ENCODE data around the gene TRABD2B.

The TRABD2B gene

GRCh38 chr1:47810964-47811682, 186.1 kb downstream of the TRABD2B start:
- FAIRE-seq = no peak
- no peak for TF ChIP-seq POLR2A (IDR thresholded peaks at IDR 0.05; ENCODE audit: low read depth, low read length)
- DNase-seq (ENCODE audit: insufficient read length, low spot score) = no peak

GRCh38 chr1:47809301-47810084, 187.7 kb downstream of the TRABD2B start:
- FAIRE-seq (no peak), DNase-seq (ENCODE audit: insufficient read length, low spot score) (no peak)
- no peak for TF ChIP-seq POLR2A (IDR thresholded peaks at IDR 0.05; ENCODE audit: low read depth, low read length)

- TF ChIP-seq POLR2A (IDR thresholded peaks at IDR 0.05; ENCODE audit: low read depth, low read length) = no peak
- DNase-seq (ENCODE audit: insufficient read length, low spot score) = no peak
- no peak for FAIRE-seq
Observed at GRCh38 chr1:47808612-47809011, 188.6 kb downstream of the TRABD2B start.

GRCh38 chr1:47805921-47806361, 191.2 kb downstream of the TRABD2B start:
- DNase-seq (ENCODE audit: insufficient read length, low spot score) (no peak), FAIRE-seq (no peak)
- no peak for TF ChIP-seq POLR2A (IDR thresholded peaks at IDR 0.05; ENCODE audit: low read depth, low read length)

GRCh38 chr1:47805018-47805417, 192.2 kb downstream of the TRABD2B start:
- DNase-seq (ENCODE audit: insufficient read length, low spot score) = no peak
- FAIRE-seq = no peak
- TF ChIP-seq POLR2A (IDR thresholded peaks at IDR 0.05; ENCODE audit: low read depth, low read length) = no peak

- TF ChIP-seq POLR2A (IDR thresholded peaks at IDR 0.05; ENCODE audit: low read depth, low read length) = no peak
- DNase-seq (ENCODE audit: insufficient read length, low spot score) = no peak
- FAIRE-seq = no peak
Observed at GRCh38 chr1:47803815-47804501, 193.2 kb downstream of the TRABD2B start.

- DNase-seq (ENCODE audit: insufficient read length, low spot score) (no peak), FAIRE-seq (no peak)
- TF ChIP-seq POLR2A (IDR thresholded peaks at IDR 0.05; ENCODE audit: low read depth, low read length) = no peak
Observed at GRCh38 chr1:47797575-47797974, 199.6 kb downstream of the TRABD2B start.

- FAIRE-seq (no peak), DNase-seq (ENCODE audit: insufficient read length, low spot score) (no peak)
- no peak for TF ChIP-seq POLR2A (IDR thresholded peaks at IDR 0.05; ENCODE audit: low read depth, low read length)
Observed at GRCh38 chr1:47796626-47797025, 200.6 kb downstream of the TRABD2B start.

- FAIRE-seq = no peak
- no peak for TF ChIP-seq POLR2A (IDR thresholded peaks at IDR 0.05; ENCODE audit: low read depth, low read length)
- DNase-seq (ENCODE audit: insufficient read length, low spot score) = no peak
Observed at GRCh38 chr1:47795102-47795501, 202.1 kb downstream of the TRABD2B start.

- DNase-seq (ENCODE audit: insufficient read length, low spot score) = no peak
- FAIRE-seq = no peak
Observed at GRCh38 chr1:47794530-47794929, 202.7 kb downstream of the TRABD2B start.

GRCh38 chr1:47794081-47794480, 203.1 kb downstream of the TRABD2B start:
- FAIRE-seq (no peak), DNase-seq (ENCODE audit: insufficient read length, low spot score) (no peak)
- no peak for TF ChIP-seq POLR2A (IDR thresholded peaks at IDR 0.05; ENCODE audit: low read depth, low read length)

More at GRCh38 chr1:47794530-47794929, 202.7 kb downstream of the TRABD2B start:
- TF ChIP-seq POLR2A (IDR thresholded peaks at IDR 0.05; ENCODE audit: low read depth, low read length) = no peak

GRCh38 chr1:47793563-47793962, 203.6 kb downstream of the TRABD2B start:
- no peak for TF ChIP-seq POLR2A (IDR thresholded peaks at IDR 0.05; ENCODE audit: low read depth, low read length)
- no peak for FAIRE-seq
- DNase-seq (ENCODE audit: insufficient read length, low spot score) = no peak

- no peak for DNase-seq (ENCODE audit: insufficient read length, low spot score)
- no peak for FAIRE-seq
- no peak for TF ChIP-seq POLR2A (IDR thresholded peaks at IDR 0.05; ENCODE audit: low read depth, low read length)
Observed at GRCh38 chr1:47792779-47793178, 204.4 kb downstream of the TRABD2B start.

GRCh38 chr1:47791879-47792608, 205.1 kb downstream of the TRABD2B start:
- DNase-seq (ENCODE audit: insufficient read length, low spot score) (no peak), FAIRE-seq (no peak)
- no peak for TF ChIP-seq POLR2A (IDR thresholded peaks at IDR 0.05; ENCODE audit: low read depth, low read length)

Measured in H54 (cell line).